GM12801 (cell line): Measurements from ENCODE around the gene NAV3.

Experiments used
- TF ChIP-seq, protein P1 (sequence below): IDR thresholded peaks from one replicate; pipeline ENCODE4 v1.5.1; 2011; ENCODE audit warnings: control low read depth; ENCODE audit not compliant: insufficient read length; ENCODE audit errors: extremely low read depth

Gene NAV3

DNA sequence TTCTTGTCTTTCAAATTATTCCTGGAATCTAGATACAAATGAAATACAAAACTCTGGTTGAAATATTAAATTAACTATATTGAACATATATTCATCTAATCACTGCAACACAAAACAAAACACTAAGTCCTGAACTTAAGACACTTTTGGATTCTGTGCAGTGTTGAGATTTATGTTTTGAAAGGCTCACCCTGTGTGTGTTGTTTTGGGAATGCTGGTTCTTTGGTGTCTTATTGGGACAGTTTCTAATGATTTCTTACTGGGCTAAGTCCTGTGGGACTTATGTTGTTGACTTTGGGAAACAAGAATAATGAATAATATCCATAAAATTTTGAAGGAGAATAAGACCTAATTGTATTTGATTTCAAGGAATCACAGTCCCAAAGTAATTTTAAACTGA is 153.2 kb downstream of the NAV3 start:
- TF ChIP-seq, protein P1, sequence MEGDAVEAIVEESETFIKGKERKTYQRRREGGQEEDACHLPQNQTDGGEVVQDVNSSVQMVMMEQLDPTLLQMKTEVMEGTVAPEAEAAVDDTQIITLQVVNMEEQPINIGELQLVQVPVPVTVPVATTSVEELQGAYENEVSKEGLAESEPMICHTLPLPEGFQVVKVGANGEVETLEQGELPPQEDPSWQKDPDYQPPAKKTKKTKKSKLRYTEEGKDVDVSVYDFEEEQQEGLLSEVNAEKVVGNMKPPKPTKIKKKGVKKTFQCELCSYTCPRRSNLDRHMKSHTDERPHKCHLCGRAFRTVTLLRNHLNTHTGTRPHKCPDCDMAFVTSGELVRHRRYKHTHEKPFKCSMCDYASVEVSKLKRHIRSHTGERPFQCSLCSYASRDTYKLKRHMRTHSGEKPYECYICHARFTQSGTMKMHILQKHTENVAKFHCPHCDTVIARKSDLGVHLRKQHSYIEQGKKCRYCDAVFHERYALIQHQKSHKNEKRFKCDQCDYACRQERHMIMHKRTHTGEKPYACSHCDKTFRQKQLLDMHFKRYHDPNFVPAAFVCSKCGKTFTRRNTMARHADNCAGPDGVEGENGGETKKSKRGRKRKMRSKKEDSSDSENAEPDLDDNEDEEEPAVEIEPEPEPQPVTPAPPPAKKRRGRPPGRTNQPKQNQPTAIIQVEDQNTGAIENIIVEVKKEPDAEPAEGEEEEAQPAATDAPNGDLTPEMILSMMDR: no peak

- TF ChIP-seq, protein P1: no peak
Measured at GRCh38 chr12:77992760-77993159, 162.1 kb downstream of the NAV3 start.

- TF ChIP-seq, protein P1: no peak
Measured at GRCh38 chr12:77993658-77994057, 163.0 kb downstream of the NAV3 start.

DNA sequence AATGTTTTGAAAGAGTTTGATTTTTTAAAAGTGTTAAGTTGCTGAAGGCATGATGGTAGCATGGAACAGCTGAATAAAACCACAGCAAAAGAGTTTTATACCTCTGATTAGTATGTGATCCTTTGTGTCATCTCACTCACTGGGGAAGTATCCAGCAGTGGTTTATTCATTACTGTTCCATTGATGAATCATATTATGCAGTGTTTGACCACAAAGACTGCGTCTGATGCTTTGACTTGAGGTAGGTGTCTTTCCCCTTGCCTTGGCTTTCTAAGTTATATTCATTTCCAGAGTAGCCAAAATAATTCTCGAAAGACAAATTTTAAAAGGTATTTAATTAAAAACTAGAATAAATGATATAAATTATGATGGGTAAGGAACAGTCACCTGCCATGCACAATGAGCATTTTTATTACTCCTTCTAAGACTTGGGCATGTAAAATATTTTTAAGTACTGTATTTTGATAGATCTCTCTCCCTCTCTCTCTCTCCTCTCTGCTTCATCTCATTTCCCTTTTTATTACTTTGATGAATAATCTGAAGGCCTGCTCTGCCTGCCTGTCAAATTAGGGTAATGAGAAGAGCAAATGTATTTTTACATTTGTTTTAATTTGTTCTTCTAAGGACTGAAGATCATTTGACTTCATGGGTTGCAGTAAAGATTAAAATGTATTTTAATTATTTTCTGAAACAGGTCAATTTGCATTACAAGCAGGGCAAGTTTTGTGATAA is 164.9 kb downstream of the NAV3 start:
- TF ChIP-seq, protein P1: no peak

- TF ChIP-seq, protein P1: no peak
Measured at GRCh38 chr12:77996670-77997069, 166.0 kb downstream of the NAV3 start.

- TF ChIP-seq, protein P1: no peak
Measured at GRCh38 chr12:77998236-77998786, 167.6 kb downstream of the NAV3 start.

DNA sequence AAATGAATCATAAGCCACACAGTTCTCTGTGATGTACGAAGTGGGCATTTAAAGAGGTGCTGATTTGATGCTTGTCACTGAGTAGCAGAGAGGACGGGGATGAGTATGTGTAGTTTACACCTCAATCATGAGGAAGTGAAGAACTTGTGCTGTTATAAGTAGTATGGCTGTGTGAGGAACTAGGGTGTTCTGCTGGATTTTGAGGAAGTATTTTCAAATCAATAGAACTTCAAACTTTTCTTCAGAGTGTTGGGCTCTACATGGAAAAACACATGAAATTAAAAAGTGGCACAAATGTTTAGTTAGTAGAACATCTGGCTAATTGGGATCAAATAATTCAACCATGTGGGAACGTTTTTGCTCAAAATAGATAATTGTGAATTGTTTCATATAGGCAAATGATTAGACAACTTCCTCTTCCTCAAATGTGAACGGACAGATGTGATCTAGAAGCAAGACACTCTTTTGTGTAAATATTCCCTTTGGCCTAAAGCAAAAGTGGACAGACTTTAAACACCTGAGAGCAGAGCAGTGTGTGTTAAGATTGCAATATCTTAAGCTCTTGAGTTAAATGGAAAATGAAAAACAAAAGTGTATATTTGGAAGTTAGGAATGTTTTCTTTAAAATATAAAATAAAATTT is 168.5 kb downstream of the NAV3 start:
- TF ChIP-seq, protein P1: no peak
